OCI-LY7 (cell line): Measurements from ENCODE around the gene TSEN15.

ENCODE experiments used
- EZH2phosphoT487 ChIP-seq: fragments of 200-600 bp; sonication (generic); IDR thresholded peaks from 2 replicates; pipeline ENCODE4 v1.6.1; 2018; ENCODE audit warnings: low read depth, borderline replicate concordance, mild to moderate bottlenecking, mixed run types, antibody characterized with exemption, low read length, moderate library complexity, mixed read lengths
- TF ChIP-seq, protein P1 (sequence below): fragments of 200-600 bp; sonication (generic); conservative IDR thresholded peaks from 2 replicates; pipeline ENCODE4 v1.5.1; 2014; ENCODE audit warnings: mild to moderate bottlenecking, antibody characterized with exemption, low read length, moderate library complexity, mixed read lengths

DNA sequence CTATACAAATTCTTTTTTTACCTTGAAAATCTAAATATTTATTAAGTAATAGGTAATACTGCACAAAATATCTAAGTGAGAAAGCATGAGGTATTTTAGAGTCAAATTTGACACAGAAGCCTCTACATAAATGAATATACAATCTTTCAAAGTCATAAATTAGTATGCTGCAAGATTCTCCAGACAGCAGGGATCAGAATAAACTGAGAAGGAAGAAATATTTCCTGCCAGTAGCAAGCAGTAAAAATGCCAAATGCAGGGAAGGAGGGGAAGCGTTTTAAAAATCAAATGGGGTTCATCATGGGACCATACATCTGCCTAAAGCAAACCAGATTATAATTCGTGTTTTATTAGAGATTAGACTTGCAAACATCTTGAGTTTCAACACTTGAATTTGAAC, 32.9 kb upstream of the TSEN15 start:
- TF ChIP-seq, protein P1, sequence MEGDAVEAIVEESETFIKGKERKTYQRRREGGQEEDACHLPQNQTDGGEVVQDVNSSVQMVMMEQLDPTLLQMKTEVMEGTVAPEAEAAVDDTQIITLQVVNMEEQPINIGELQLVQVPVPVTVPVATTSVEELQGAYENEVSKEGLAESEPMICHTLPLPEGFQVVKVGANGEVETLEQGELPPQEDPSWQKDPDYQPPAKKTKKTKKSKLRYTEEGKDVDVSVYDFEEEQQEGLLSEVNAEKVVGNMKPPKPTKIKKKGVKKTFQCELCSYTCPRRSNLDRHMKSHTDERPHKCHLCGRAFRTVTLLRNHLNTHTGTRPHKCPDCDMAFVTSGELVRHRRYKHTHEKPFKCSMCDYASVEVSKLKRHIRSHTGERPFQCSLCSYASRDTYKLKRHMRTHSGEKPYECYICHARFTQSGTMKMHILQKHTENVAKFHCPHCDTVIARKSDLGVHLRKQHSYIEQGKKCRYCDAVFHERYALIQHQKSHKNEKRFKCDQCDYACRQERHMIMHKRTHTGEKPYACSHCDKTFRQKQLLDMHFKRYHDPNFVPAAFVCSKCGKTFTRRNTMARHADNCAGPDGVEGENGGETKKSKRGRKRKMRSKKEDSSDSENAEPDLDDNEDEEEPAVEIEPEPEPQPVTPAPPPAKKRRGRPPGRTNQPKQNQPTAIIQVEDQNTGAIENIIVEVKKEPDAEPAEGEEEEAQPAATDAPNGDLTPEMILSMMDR = no peak
- TF ChIP-seq EZH2phosphoT487 = no peak
